HG02642 (cell line): ENCODE results near the gene SPAST.
"Not testable (repeated sequence)": the region's sequence is repeated elsewhere in the genome, so short reads cannot be mapped to it uniquely, and the experiment has no call there.

Experiments
- ATAC-seq: cut with Tn5 transposase; IDR thresholded peaks from one replicate; pipeline ENCODE4 v1.9.1; 2021; ENCODE audit warnings: mild to moderate bottlenecking; ENCODE audit not compliant: unreplicated experiment, poor library complexity

The SPAST gene

GRCh38 chr2:32119161-32119560 lies 55.8 kb downstream of the SPAST start:
- no peak for ATAC-seq

- no peak for ATAC-seq
Measured at GRCh38 chr2:32124660-32125059, 61.3 kb downstream of the SPAST start.

GRCh38 chr2:32128636-32129035 lies 65.3 kb downstream of the SPAST start:
- ATAC-seq: no peak

- no peak for ATAC-seq
Measured at GRCh38 chr2:32129086-32129485, 65.7 kb downstream of the SPAST start.

- no peak for ATAC-seq
Measured at GRCh38 chr2:32135409-32135808, 72.1 kb downstream of the SPAST start.

- ATAC-seq: no peak
Measured at GRCh38 chr2:32136097-32136496, 72.7 kb downstream of the SPAST start.

GRCh38 chr2:32151544-32151943 lies 88.2 kb downstream of the SPAST start:
- ATAC-seq: not testable (repeated sequence)

- no peak for ATAC-seq
Measured at GRCh38 chr2:32159678-32160077, 96.3 kb downstream of the SPAST start.

GRCh38 chr2:32161296-32161695 lies 97.9 kb downstream of the SPAST start:
- ATAC-seq: no peak

GRCh38 chr2:32164254-32164653 lies 100.9 kb downstream of the SPAST start:
- not testable (repeated sequence) for ATAC-seq

GRCh38 chr2:32165027-32165347 lies 101.6 kb downstream of the SPAST start:
- peak; percentile 1 for ATAC-seq

GRCh38 chr2:32166115-32166574 lies 102.8 kb downstream of the SPAST start:
- ATAC-seq: no peak

GRCh38 chr2:32168513-32168912 lies 105.2 kb downstream of the SPAST start:
- ATAC-seq: peak; percentile 22

GRCh38 chr2:32172870-32173269 lies 109.5 kb downstream of the SPAST start:
- ATAC-seq: no peak

- no peak for ATAC-seq
Measured at GRCh38 chr2:32182667-32183066, 119.3 kb downstream of the SPAST start.

GRCh38 chr2:32189011-32189410 lies 125.7 kb downstream of the SPAST start:
- peak; percentile 16 for ATAC-seq

GRCh38 chr2:32192418-32192817 lies 129.1 kb downstream of the SPAST start:
- ATAC-seq: no peak

- ATAC-seq: no peak
Measured at GRCh38 chr2:32200814-32201213, 137.5 kb downstream of the SPAST start.

GRCh38 chr2:32203428-32203827 lies 140.1 kb downstream of the SPAST start:
- not testable (repeated sequence) for ATAC-seq
